Activated CD4-positive, alpha-beta memory T cell treated with anti-CD3 and anti-CD28 coated beads, Interleukin-2, amount 10 ng/mL, durations not matched to agents 7 days and 5 days (primary cell): ENCODE data around the gene MED9. TPM values are rescaled to one million over a fixed set of nuclear protein-coding genes. Genes with fewer than 3 reads are reported as not detected.
"Not testable (repeated sequence)": the region's sequence is repeated elsewhere in the genome, so short reads cannot be mapped to it uniquely, and the experiment has no call there.

Experiments
- CTCF ChIA-PET: fragments of 350-600 bp; sonication (Branson Sonifier 250); formaldehyde crosslinking; loops from one replicate; lab custom pipeline; 2021; ENCODE audit warnings: antibody characterized with exemption, inconsistent platforms; lab: Charles Lee
- POLR2A ChIA-PET: fragments of 350-600 bp; sonication (Branson Sonifier 250); formaldehyde crosslinking; loops from one replicate; lab custom pipeline; 2021; ENCODE audit warnings: antibody characterized with exemption; lab: Charles Lee
- DNase-seq: peaks from one replicate; pipeline ENCODE4 v3.0.0-alpha.2; 2020
- H3K27ac Mint-ChIP-seq: one replicate; pipeline ENCODE4 v1.8.0; 2021; ENCODE audit warnings: mild to moderate bottlenecking, mixed read lengths
- H3K27me3 Mint-ChIP-seq: one replicate; pipeline ENCODE4 v1.8.0; 2021; ENCODE audit warnings: mixed read lengths
- H3K36me3 Mint-ChIP-seq: one replicate; pipeline ENCODE4 v1.8.0; 2021; ENCODE audit warnings: low read depth, mixed read lengths
- H3K4me1 Mint-ChIP-seq: one replicate; pipeline ENCODE4 v1.8.0; 2021; ENCODE audit warnings: mixed read lengths
- H3K4me3 Mint-ChIP-seq: one replicate; pipeline ENCODE4 v1.8.0; 2021; ENCODE audit warnings: mild to moderate bottlenecking, mixed read lengths
- H3K9me3 Mint-ChIP-seq: one replicate; pipeline ENCODE4 v1.8.0; 2021; ENCODE audit warnings: mixed read lengths
- total RNA-seq, 2 experiments: library from RNA; stranded (reverse); gene quantifications; one replicate each; pipeline ENCODE4 v1.2.3, GENCODE V29; 2021

MED9 gene
- total RNA-seq, 2 experiments from 2014 or later = 12.6 to 13.2 TPM

GRCh38 chr17:17445296-17445924 lies 31.4 kb upstream of the MED9 start:
- H3K36me3 Mint-ChIP-seq = no peaks in the 10 kb centered on the region
- ChIA-PET POLR2A (no interaction called here), CTCF (interaction anchor here (1.3 kb wide), 1 partner anchor 51 kb away, joined by 3 read pairs; no protein-coding TSS in a partner anchor)
- DNase-seq = no peak
- H3K4me1 Mint-ChIP-seq = no peaks in the 10 kb centered on the region
- no peaks in the 10 kb centered on the region for H3K9me3 Mint-ChIP-seq
- no peak overlapping the region for H3K27ac Mint-ChIP-seq
- H3K27me3 Mint-ChIP-seq = peaks cover 5% of the 10 kb centered on the region
- no peak overlapping the region for H3K4me3 Mint-ChIP-seq

DNA sequence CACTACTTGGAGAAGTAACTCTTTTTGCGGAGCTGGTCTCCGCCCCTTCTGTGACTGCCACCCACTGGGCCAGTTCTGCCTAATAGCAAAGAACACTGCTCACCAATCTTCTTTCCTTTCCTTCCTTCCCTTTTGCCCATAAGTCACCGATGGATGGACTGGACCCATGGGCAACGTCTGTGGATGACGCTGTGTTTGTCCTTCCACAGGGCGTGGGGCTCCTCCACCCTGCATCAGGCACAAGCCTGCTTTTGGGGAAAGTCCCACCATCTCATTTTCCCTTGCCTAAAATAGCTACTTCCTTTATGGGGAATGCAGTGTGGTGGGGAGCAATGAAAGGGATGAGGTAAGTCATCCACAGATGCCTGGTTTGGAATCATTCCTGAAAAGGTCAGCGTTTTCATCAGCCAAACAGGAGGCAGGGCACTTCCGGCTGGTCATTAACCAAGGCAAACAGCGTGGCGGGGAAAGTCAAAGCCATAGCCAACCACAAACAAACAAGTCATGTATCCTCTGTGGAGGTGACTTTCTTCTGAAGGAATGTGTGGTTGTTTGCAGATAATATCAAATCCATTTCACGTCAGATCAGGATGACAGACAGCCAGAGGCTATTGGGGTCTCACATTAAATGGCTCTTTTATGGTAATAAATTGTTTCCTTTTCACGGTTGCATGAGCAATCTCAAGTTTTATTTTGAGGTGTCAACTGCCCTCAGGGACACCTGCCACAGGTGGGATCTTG lies 30.7 kb upstream of the MED9 start:
- H3K36me3 Mint-ChIP-seq = no peaks in the 10 kb centered on the region
- no peak overlapping the region for H3K27ac Mint-ChIP-seq
- H3K9me3 Mint-ChIP-seq = no peaks in the 10 kb centered on the region
- no peak for DNase-seq
- no peaks in the 10 kb centered on the region for H3K4me1 Mint-ChIP-seq
- H3K4me3 Mint-ChIP-seq = no peak overlapping the region
- ChIA-PET POLR2A (interaction anchor here (1.2 kb wide), 1 partner anchor 9 kb away, joined by 3 read pairs; no protein-coding TSS in a partner anchor), CTCF (interaction anchor here (1.3 kb wide), 1 partner anchor 51 kb away, joined by 3 read pairs; no protein-coding TSS in a partner anchor)
- peaks cover 5% of the 10 kb centered on the region for H3K27me3 Mint-ChIP-seq

- H3K9me3 Mint-ChIP-seq = no peaks in the 10 kb centered on the region
- ChIA-PET CTCF (no interaction called here), POLR2A (interaction anchor here (1.2 kb wide), 1 partner anchor 9 kb away, joined by 3 read pairs; no protein-coding TSS in a partner anchor)
- H3K4me1 Mint-ChIP-seq = no peaks in the 10 kb centered on the region
- peaks cover 5% of the 10 kb centered on the region for H3K27me3 Mint-ChIP-seq
- no peak for DNase-seq
- no peaks in the 10 kb centered on the region for H3K36me3 Mint-ChIP-seq
- H3K4me3 Mint-ChIP-seq = no peak overlapping the region
- no peak overlapping the region for H3K27ac Mint-ChIP-seq
Observed at GRCh38 chr17:17446666-17447155, 30.1 kb upstream of the MED9 start.

DNA sequence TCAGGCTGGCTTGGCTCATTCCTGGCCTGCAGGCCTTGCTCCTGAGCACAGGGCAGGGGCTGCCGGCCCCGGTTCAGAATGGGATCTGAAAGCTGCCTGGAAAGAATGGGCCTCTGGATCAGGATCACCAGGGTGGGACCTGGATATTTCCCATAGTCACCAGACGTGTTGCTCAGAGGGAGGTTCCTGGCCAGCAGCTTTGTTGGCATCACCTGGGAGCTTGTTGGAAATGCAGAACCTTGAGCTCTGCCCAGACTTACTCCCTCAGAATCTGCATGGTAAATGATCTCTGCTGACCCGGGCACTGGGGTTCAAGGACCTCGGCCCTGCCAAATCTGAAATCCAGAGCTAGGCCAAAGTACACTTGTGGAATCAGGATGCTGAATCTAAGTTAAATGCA lies 29.5 kb upstream of the MED9 start:
- ChIA-PET POLR2A (interaction anchor here (1.2 kb wide), 1 partner anchor 8 kb away, joined by 3 read pairs; no protein-coding TSS in a partner anchor), CTCF (no interaction called here)
- no peaks in the 10 kb centered on the region for H3K4me1 Mint-ChIP-seq
- no peaks in the 10 kb centered on the region for H3K9me3 Mint-ChIP-seq
- no peak for DNase-seq
- H3K36me3 Mint-ChIP-seq = no peaks in the 10 kb centered on the region
- H3K4me3 Mint-ChIP-seq = no peak overlapping the region
- peaks cover 8% of the 10 kb centered on the region for H3K27me3 Mint-ChIP-seq
- H3K27ac Mint-ChIP-seq = no peak overlapping the region

- CTCF ChIA-PET = interaction anchor here (1.2 kb wide), 1 partner anchor 49 kb away, joined by 3 read pairs; no protein-coding TSS in a partner anchor
- no peak for DNase-seq
- Mint-ChIP-seq H3K4me3 (no peak overlapping the region), H3K36me3 (no peaks in the 10 kb centered on the region), H3K9me3 (no peaks in the 10 kb centered on the region), H3K4me1 (no peaks in the 10 kb centered on the region), H3K27me3 (peaks cover 8% of the 10 kb centered on the region), H3K27ac (no peak overlapping the region)
- POLR2A ChIA-PET = interaction anchor here (0.6 kb wide), 1 partner anchor 37 kb away, joined by 3 read pairs; no protein-coding TSS in a partner anchor
Observed at GRCh38 chr17:17448076-17448475, 28.7 kb upstream of the MED9 start.

DNA sequence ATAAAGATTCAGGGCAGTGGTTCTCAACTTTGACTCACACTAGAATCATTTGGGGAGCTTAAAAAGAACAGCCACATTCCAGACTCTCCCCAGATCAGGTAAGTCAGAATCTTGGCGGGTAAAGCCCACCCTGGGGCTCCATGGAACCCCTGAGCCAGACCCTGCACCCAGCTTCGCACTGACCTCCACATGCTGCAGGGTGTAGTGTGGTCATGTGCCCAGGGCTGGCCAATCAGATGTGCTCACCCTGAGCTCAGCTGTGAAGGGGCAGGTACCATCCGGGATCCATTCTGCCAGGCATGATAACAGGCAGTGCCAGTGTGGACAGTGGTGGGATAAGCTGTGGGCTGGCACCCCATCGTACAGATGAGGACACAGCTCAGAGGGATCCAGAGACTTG lies 28.1 kb upstream of the MED9 start:
- ChIA-PET CTCF (interaction anchor here (1.2 kb wide), 1 partner anchor 48 kb away, joined by 3 read pairs; no protein-coding TSS in a partner anchor), POLR2A (interaction anchor here (0.6 kb wide), 1 partner anchor 37 kb away, joined by 3 read pairs; no protein-coding TSS in a partner anchor)
- no peaks in the 10 kb centered on the region for H3K36me3 Mint-ChIP-seq
- H3K27ac Mint-ChIP-seq = no peak overlapping the region
- DNase-seq = no peak
- peaks cover 8% of the 10 kb centered on the region for H3K27me3 Mint-ChIP-seq
- no peaks in the 10 kb centered on the region for H3K4me1 Mint-ChIP-seq
- no peaks in the 10 kb centered on the region for H3K9me3 Mint-ChIP-seq
- no peak overlapping the region for H3K4me3 Mint-ChIP-seq

GRCh38 chr17:17453088-17453487 lies 23.7 kb upstream of the MED9 start:
- no peak for DNase-seq
- POLR2A ChIA-PET = no interaction called here
- Mint-ChIP-seq H3K4me1 (no peaks in the 10 kb centered on the region), H3K27me3 (peaks cover 3% of the 10 kb centered on the region), H3K27ac (no peak overlapping the region), H3K36me3 (no peaks in the 10 kb centered on the region), H3K4me3 (no peak overlapping the region), H3K9me3 (no peaks in the 10 kb centered on the region)
- CTCF ChIA-PET = interaction anchor here (0.7 to 1.1 kb wide), 2 partner anchors 14 to 44 kb away, joined by 3 read pairs; no protein-coding TSS in a partner anchor

DNA sequence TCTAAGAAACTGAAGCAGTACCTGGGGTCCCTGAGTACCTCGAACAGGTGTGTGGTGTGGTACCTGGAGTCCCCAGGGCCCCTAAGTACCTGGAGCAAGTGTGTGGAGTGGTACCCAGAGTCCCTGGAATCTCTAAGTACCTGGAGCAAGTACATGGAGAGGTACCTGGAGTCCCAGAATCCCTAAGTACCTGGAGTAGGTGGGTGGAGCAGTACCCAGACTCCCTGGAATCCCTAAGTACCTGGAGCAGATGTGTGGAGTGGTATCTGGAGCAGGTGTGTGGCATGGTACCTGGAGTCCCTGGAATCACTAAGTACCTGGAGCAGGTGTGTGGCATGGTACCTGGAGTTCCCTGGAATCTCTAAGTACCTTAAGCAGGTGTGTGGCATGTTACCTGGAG lies 22.5 kb upstream of the MED9 start:
- no peaks in the 10 kb centered on the region for H3K9me3 Mint-ChIP-seq
- POLR2A ChIA-PET = no interaction called here
- CTCF ChIA-PET = interaction anchor here (1.1 kb wide), 1 partner anchor 43 kb away, joined by 3 read pairs; no protein-coding TSS in a partner anchor
- H3K27ac Mint-ChIP-seq = no peak overlapping the region
- no peaks in the 10 kb centered on the region for H3K4me1 Mint-ChIP-seq
- no peak overlapping the region for H3K4me3 Mint-ChIP-seq
- H3K36me3 Mint-ChIP-seq = no peaks in the 10 kb centered on the region
- peaks cover 3% of the 10 kb centered on the region for H3K27me3 Mint-ChIP-seq
- DNase-seq = no peak

DNA sequence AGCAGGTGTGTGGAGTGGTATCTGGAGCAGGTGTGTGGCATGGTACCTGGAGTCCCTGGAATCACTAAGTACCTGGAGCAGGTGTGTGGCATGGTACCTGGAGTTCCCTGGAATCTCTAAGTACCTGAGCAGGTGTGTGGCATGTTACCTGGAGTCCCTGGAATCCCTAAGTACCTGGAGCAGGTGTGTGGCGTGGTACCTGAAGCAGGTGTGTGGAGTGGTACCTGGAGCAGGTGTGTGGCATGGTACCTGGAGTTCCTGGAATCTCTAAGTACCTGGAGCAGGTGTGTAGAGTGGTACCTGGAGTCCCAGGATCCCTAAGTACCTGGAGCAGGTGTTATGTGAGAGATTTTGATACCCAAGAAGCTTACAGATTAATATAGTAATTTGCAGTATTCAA lies 22.1 kb upstream of the MED9 start:
- H3K4me3 Mint-ChIP-seq, H3K36me3 Mint-ChIP-seq, H3K27me3 Mint-ChIP-seq, H3K9me3 Mint-ChIP-seq, H3K27ac Mint-ChIP-seq, POLR2A ChIA-PET, H3K4me1 Mint-ChIP-seq, DNase-seq, CTCF ChIA-PET: not testable (repeated sequence)

- Mint-ChIP-seq H3K9me3 (peaks cover 4% of the 10 kb centered on the region), H3K4me3 (no peak overlapping the region), H3K27me3 (peaks cover 3% of the 10 kb centered on the region), H3K36me3 (no peaks in the 10 kb centered on the region), H3K27ac (no peak overlapping the region), H3K4me1 (no peaks in the 10 kb centered on the region)
- ChIA-PET CTCF (no interaction called here), POLR2A (interaction anchor here (1.0 kb wide), 1 partner anchor 8 kb away, joined by 3 read pairs; no protein-coding TSS in a partner anchor)
- DNase-seq = no peak
Observed at GRCh38 chr17:17455173-17455572, 21.6 kb upstream of the MED9 start.

DNA sequence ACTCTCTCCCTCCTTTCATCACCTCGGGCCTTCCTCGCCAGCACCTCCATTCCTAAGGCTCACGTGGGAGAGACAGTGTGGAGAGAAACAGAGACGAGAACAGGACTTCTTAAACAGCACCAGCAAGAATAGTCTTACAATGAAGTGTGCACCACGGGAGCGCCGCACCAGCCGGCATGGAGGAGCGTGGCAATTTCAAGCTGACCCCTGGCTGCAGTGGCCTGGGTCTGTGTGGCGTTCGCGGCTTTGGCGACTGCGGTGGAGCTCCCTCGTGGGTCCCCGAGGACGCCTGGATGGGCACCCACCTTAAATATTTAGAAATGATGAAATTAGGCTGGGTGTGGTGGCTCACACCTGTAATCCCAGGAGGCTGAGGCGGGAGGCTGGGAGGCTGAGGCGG lies 20.5 kb upstream of the MED9 start:
- no peak overlapping the region for H3K27ac Mint-ChIP-seq
- no peaks in the 10 kb centered on the region for H3K36me3 Mint-ChIP-seq
- ChIA-PET POLR2A (no interaction called here), CTCF (no interaction called here)
- no peaks in the 10 kb centered on the region for H3K4me1 Mint-ChIP-seq
- no peak overlapping the region for H3K4me3 Mint-ChIP-seq
- DNase-seq = no peak
- H3K9me3 Mint-ChIP-seq = peaks cover 5% of the 10 kb centered on the region
- peaks cover 3% of the 10 kb centered on the region for H3K27me3 Mint-ChIP-seq

GRCh38 chr17:17457680-17458079 lies 19.1 kb upstream of the MED9 start:
- Mint-ChIP-seq H3K27ac (no peak overlapping the region), H3K4me1 (no peaks in the 10 kb centered on the region), H3K27me3 (no peaks in the 10 kb centered on the region), H3K4me3 (no peak overlapping the region), H3K36me3 (no peaks in the 10 kb centered on the region), H3K9me3 (peaks cover 5% of the 10 kb centered on the region)
- POLR2A ChIA-PET = no interaction called here
- CTCF ChIA-PET = no interaction called here
- no peak for DNase-seq

GRCh38 chr17:17460038-17460437 lies 16.8 kb upstream of the MED9 start:
- H3K4me3 Mint-ChIP-seq = no peak overlapping the region
- peaks cover 5% of the 10 kb centered on the region for H3K9me3 Mint-ChIP-seq
- ChIA-PET CTCF (no interaction called here), POLR2A (no interaction called here)
- no peak for DNase-seq
- H3K27me3 Mint-ChIP-seq = peaks cover 2% of the 10 kb centered on the region
- H3K27ac Mint-ChIP-seq = no peak overlapping the region
- H3K36me3 Mint-ChIP-seq = no peaks in the 10 kb centered on the region
- H3K4me1 Mint-ChIP-seq = no peaks in the 10 kb centered on the region
